ENCODE data around the gene BRSK2.

BRSK2 gene

DNA sequence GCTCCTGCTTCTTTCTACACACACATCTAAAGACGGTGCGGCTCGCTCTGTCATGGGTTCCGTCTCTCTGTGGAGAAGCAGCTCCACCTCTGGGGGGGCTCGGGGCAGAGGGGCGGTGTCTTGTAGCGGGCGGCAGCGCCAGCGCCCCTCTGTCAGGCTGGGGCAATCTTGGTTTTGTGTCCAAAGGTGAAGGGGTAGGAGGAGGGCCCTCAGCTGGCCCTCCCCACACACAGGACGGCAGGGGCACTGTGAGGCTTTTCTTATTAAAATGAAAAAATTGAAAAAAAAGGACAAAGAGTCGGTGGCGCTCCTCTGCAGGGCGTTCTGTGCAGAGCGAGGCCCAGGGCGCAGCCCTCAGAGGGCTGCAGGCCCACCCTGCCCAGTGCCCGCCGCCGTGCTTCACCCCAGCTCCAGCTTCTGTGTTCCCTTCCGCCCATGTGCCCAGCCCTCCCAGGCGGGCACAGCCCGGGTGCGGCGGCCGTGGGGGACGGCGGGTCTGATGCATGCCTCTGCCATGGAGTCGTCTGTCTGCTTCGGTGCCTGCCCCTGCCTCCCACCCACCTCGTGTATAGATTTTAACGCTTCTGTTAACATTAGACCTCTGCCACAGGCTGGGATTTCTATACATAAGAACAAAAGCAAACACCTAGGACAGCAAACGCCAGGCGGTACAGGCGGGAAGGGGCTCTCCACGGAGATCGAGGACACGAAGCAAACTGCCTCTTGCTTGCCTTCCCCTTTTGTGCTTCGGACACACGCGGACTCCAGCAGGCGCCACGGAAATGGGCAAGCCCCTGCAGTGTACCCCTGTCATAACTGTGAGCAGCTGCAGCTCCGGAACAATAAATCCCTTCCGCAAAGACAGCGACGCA, 72.3 kb downstream of the BRSK2 start:
- no peak overlapping the region for H3K4me3 ChIP-seq (ENCODE audit: low read length in 2 of 2)
- no peak overlapping the region for H3K9ac ChIP-seq (ENCODE audit: low read depth in 1 of 2, low read length in 2 of 2)
- no peaks in the 10 kb centered on the region for H3K27me3 ChIP-seq (ENCODE audit: control insufficient read depth in 2 of 2, insufficient read depth in 2 of 2, low read length in 2 of 2)
- H3K27ac ChIP-seq (ENCODE audit: low read depth in 2 of 2, low read length in 2 of 2) = no peak overlapping the region
- H3K9me3 ChIP-seq (ENCODE audit: control insufficient read depth in 2 of 2, low read length in 2 of 2) = no peaks in the 10 kb centered on the region
- H3K36me3 ChIP-seq (ENCODE audit: control insufficient read depth in 2 of 2, insufficient read depth in 2 of 2, low read length in 2 of 2) = peaks cover 3 to 4% of the 10 kb centered on the region in 2 donors
- peaks cover 5 to 6% of the 10 kb centered on the region in 2 donors for H3K4me1 ChIP-seq (ENCODE audit: control insufficient read depth in 2 of 2, insufficient read depth in 2 of 2, low read length in 2 of 2)

GRCh38 chr11:1462698-1462975, 72.9 kb downstream of the BRSK2 start:
- peaks cover 5 to 6% of the 10 kb centered on the region in 2 donors for H3K4me1 ChIP-seq (ENCODE audit: control insufficient read depth in 2 of 2, insufficient read depth in 2 of 2, low read length in 2 of 2)
- H3K27me3 ChIP-seq (ENCODE audit: control insufficient read depth in 2 of 2, insufficient read depth in 2 of 2, low read length in 2 of 2) = no peaks in the 10 kb centered on the region
- H3K9ac ChIP-seq (ENCODE audit: low read depth in 1 of 2, low read length in 2 of 2) = no peak overlapping the region
- no peak overlapping the region for H3K4me3 ChIP-seq (ENCODE audit: low read length in 2 of 2)
- no peaks in the 10 kb centered on the region for H3K9me3 ChIP-seq (ENCODE audit: control insufficient read depth in 2 of 2, low read length in 2 of 2)
- H3K27ac ChIP-seq (ENCODE audit: low read depth in 2 of 2, low read length in 2 of 2) = no peak overlapping the region
- H3K36me3 ChIP-seq (ENCODE audit: control insufficient read depth in 2 of 2, insufficient read depth in 2 of 2, low read length in 2 of 2) = peaks cover 3 to 4% of the 10 kb centered on the region in 2 donors

DNA sequence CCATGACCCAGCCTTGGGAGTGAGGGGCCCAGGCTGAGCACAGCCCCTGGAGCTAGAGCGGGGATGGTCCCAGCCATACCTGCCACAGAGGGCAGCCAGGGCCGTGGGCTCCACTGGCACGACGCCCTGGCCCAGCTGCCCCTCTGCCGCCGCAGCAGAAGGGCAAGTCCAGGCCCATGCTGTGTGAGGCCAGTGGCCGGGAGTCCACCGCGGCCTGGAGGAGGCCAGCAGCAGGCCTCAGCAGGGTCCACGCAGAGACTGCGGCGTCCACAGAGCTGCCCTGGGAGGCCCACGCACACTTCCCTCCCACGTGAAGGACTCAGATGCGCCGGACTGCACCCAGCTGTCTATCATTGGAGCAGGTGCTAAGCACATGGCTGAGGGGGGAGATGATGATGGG, 73.3 kb downstream of the BRSK2 start:
- H3K36me3 ChIP-seq (ENCODE audit: control insufficient read depth in 2 of 2, insufficient read depth in 2 of 2, low read length in 2 of 2) = peaks cover 3 to 4% of the 10 kb centered on the region in 2 donors
- H3K27me3 ChIP-seq (ENCODE audit: control insufficient read depth in 2 of 2, insufficient read depth in 2 of 2, low read length in 2 of 2) = no peaks in the 10 kb centered on the region
- no peaks in the 10 kb centered on the region for H3K9me3 ChIP-seq (ENCODE audit: control insufficient read depth in 2 of 2, low read length in 2 of 2)
- peaks cover 5% of the 10 kb centered on the region in 2 donors for H3K4me1 ChIP-seq (ENCODE audit: control insufficient read depth in 2 of 2, insufficient read depth in 2 of 2, low read length in 2 of 2)
- no peak overlapping the region for H3K27ac ChIP-seq (ENCODE audit: low read depth in 2 of 2, low read length in 2 of 2)
- no peak overlapping the region for H3K4me3 ChIP-seq (ENCODE audit: low read length in 2 of 2)
- no peak overlapping the region for H3K9ac ChIP-seq (ENCODE audit: low read depth in 1 of 2, low read length in 2 of 2)

DNA sequence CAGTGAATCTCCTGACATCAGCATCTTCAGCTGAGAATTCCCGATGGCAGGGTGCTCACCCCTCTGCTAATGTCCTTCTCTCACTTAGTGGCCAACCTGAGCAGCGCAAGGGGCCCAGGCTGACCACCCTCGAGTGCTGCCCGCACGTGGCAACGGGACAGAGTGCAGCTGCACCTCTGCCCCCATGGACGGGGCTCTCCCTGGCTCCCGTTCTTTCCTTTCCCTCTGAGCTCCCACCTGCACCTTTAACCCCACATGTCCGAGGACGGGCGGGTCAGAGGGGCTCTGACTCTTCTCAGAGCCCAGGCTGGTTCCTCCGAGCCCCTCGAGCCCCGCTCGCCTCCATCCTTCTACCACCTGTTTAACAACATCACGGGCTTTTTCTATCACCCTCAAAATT, 77.0 kb downstream of the BRSK2 start:
- Histone ChIP-seq H3K27ac (ENCODE audit: low read depth in 2 of 2, low read length in 2 of 2) (no peak overlapping the region), H3K36me3 (ENCODE audit: control insufficient read depth in 2 of 2, insufficient read depth in 2 of 2, low read length in 2 of 2) (peaks cover 18 to 25% of the 10 kb centered on the region in 2 donors), H3K9ac (ENCODE audit: low read depth in 1 of 2, low read length in 2 of 2) (no peak overlapping the region), H3K9me3 (ENCODE audit: control insufficient read depth in 2 of 2, low read length in 2 of 2) (no peaks in the 10 kb centered on the region), H3K27me3 (ENCODE audit: control insufficient read depth in 2 of 2, insufficient read depth in 2 of 2, low read length in 2 of 2) (no peaks in the 10 kb centered on the region), H3K4me3 (ENCODE audit: low read length in 2 of 2) (no peak overlapping the region), H3K4me1 (ENCODE audit: control insufficient read depth in 2 of 2, insufficient read depth in 2 of 2, low read length in 2 of 2) (no peaks in the 10 kb centered on the region)

DNA sequence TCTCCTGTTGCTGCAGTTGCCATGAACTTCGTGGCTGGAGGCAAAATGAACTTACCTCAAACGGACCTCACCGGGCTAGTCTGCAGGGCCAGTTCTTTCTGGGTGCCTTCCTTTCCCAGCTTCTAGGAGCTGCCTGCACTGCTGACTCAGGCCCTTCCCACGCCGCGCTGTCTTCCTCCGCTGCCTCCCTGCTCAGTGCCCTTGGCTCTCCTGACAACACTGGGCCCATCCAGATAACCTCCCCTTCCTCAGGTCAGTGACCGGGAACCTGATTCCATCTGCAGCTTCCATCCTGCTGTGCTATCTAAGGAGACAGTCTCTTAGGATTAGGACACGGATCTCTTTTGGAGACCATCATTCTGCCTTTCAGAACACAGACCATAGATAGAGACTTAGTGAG, 77.5 kb downstream of the BRSK2 start:
- H3K27ac ChIP-seq (ENCODE audit: low read depth in 2 of 2, low read length in 2 of 2) = no peak overlapping the region

DNA sequence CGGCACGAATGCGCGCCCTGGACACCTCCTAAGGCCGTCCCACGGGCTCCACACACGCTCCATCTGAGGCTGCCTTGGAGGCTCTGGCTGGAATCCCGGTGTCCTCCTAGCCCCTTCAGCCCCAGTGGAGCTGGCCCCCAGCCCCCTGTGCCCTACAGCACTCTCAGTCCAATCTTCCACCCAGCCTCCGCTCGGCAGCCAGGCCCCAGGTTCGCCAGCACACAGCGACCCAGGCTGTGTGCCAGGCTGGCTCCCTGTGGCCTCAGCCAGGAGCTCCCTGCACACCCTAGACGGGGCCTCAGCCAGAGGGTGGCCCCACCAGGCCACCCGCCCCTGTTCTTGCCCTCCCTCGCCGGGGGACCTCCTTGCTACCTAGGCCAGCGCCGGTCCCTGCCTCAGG, 78.3 kb downstream of the BRSK2 start:
- Histone ChIP-seq H3K9me3 (ENCODE audit: control insufficient read depth in 2 of 2, low read length in 2 of 2) (no peaks in the 10 kb centered on the region), H3K27ac (ENCODE audit: low read depth in 2 of 2, low read length in 2 of 2) (no peak overlapping the region), H3K4me1 (ENCODE audit: control insufficient read depth in 2 of 2, insufficient read depth in 2 of 2, low read length in 2 of 2) (no peaks in the 10 kb centered on the region), H3K9ac (ENCODE audit: low read depth in 1 of 2, low read length in 2 of 2) (no peak overlapping the region), H3K27me3 (ENCODE audit: control insufficient read depth in 2 of 2, insufficient read depth in 2 of 2, low read length in 2 of 2) (no peaks in the 10 kb centered on the region), H3K36me3 (ENCODE audit: control insufficient read depth in 2 of 2, insufficient read depth in 2 of 2, low read length in 2 of 2) (peaks cover 18 to 25% of the 10 kb centered on the region in 2 donors), H3K4me3 (ENCODE audit: low read length in 2 of 2) (no peak overlapping the region)

More for the DNA sequence above, 77.5 kb downstream of the BRSK2 start:
- Histone ChIP-seq H3K36me3 (ENCODE audit: control insufficient read depth in 2 of 2, insufficient read depth in 2 of 2, low read length in 2 of 2) (peaks cover 18 to 25% of the 10 kb centered on the region in 2 donors), H3K9ac (ENCODE audit: low read depth in 1 of 2, low read length in 2 of 2) (no peak overlapping the region), H3K9me3 (ENCODE audit: control insufficient read depth in 2 of 2, low read length in 2 of 2) (no peaks in the 10 kb centered on the region), H3K4me3 (ENCODE audit: low read length in 2 of 2) (no peak overlapping the region), H3K27me3 (ENCODE audit: control insufficient read depth in 2 of 2, insufficient read depth in 2 of 2, low read length in 2 of 2) (no peaks in the 10 kb centered on the region), H3K4me1 (ENCODE audit: control insufficient read depth in 2 of 2, insufficient read depth in 2 of 2, low read length in 2 of 2) (no peaks in the 10 kb centered on the region)

- H3K9ac ChIP-seq (ENCODE audit: low read depth in 1 of 2, low read length in 2 of 2) = no peak overlapping the region
- H3K27me3 ChIP-seq (ENCODE audit: control insufficient read depth in 2 of 2, insufficient read depth in 2 of 2, low read length in 2 of 2) = no peaks in the 10 kb centered on the region
- no peaks in the 10 kb centered on the region for H3K9me3 ChIP-seq (ENCODE audit: control insufficient read depth in 2 of 2, low read length in 2 of 2)
- H3K36me3 ChIP-seq (ENCODE audit: control insufficient read depth in 2 of 2, insufficient read depth in 2 of 2, low read length in 2 of 2) = peaks cover 23 to 25% of the 10 kb centered on the region in 2 donors
- H3K27ac ChIP-seq (ENCODE audit: low read depth in 2 of 2, low read length in 2 of 2) = no peak overlapping the region
- H3K4me3 ChIP-seq (ENCODE audit: low read length in 2 of 2) = no peak overlapping the region
- H3K4me1 ChIP-seq (ENCODE audit: control insufficient read depth in 2 of 2, insufficient read depth in 2 of 2, low read length in 2 of 2) = no peaks in the 10 kb centered on the region
Observed at GRCh38 chr11:1468473-1469066, 78.8 kb downstream of the BRSK2 start.

DNA sequence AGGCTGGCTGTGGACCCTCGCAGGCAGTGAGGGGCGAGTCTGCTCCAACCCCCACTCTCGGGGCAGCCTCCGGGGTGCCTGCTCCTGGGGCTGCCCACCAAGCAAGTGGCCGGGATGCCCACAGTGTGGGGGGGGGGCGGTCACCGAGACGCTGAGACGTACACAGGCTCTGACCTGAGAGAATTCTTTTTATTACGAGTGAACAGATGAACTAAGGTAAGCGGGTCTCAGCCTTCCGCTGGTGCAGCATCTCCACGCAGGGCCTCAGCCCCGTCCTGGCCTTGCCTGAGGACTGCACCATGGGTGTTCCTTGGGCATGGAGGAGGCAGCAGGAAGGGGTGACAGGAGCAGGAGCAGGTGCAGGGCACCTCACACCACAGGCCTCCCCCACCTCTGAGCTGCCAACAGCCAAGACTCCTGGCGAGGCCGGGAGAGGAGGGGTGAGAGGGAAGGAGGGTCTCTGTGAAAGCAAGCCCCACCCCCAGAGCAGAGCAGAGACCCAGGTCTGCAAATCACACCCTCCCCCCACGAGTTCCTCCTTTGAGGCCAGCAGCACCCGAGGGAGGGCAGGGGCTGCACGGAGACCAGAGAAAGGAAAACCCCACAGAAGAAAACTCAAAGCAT, 79.7 kb downstream of the BRSK2 start:
- H3K9ac ChIP-seq (ENCODE audit: low read depth in 1 of 2, low read length in 2 of 2) = no peak overlapping the region
- peaks cover 27 to 28% of the 10 kb centered on the region in 2 donors for H3K36me3 ChIP-seq (ENCODE audit: control insufficient read depth in 2 of 2, insufficient read depth in 2 of 2, low read length in 2 of 2)
- no peak overlapping the region for H3K27ac ChIP-seq (ENCODE audit: low read depth in 2 of 2, low read length in 2 of 2)
- H3K27me3 ChIP-seq (ENCODE audit: control insufficient read depth in 2 of 2, insufficient read depth in 2 of 2, low read length in 2 of 2) = no peaks in the 10 kb centered on the region
- H3K9me3 ChIP-seq (ENCODE audit: control insufficient read depth in 2 of 2, low read length in 2 of 2) = no peaks in the 10 kb centered on the region
- H3K4me1 ChIP-seq (ENCODE audit: control insufficient read depth in 2 of 2, insufficient read depth in 2 of 2, low read length in 2 of 2) = no peaks in the 10 kb centered on the region
- H3K4me3 ChIP-seq (ENCODE audit: low read length in 2 of 2) = no peak overlapping the region

DNA sequence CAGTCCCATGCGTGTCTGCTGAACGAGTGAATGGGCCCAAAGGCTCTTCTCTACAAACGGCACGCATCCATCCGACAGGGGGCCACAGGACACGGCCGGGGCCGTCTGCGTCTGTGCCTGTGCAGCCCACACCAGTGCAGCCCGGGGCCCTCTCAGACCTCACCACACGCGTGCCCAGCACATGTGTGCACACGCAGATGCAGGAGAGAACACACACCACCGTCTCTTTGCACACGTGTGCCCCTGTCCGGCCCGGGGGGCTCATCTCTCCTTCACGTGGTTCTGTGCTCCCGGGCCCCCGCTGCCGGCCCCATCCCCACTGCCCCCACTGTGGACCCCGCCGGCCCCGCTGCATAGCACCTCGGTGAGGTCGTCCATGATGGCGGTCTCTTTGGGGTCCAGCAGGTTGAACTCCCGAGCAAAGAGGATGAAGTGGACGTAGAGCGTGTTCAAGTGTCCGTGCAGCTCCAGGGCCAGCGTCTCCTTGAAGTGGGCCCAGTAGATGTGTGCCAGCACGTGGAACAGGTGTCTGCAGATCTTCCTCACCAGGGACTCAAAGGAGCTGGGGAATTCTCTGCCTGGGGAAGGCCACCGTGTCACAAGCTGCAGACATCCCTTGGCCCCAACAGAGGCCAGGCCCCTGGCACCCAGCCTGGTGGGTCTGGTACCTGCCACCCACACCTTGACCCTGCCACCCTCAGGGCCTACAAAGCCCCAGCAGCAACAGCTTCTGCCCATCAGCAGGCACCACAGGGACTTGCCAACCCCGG, 80.4 kb downstream of the BRSK2 start:
- H3K36me3 ChIP-seq (ENCODE audit: control insufficient read depth in 2 of 2, insufficient read depth in 2 of 2, low read length in 2 of 2) = peaks cover 24 to 28% of the 10 kb centered on the region in 2 donors
- H3K27ac ChIP-seq (ENCODE audit: low read depth in 2 of 2, low read length in 2 of 2) = no peak overlapping the region

More for the DNA sequence above, 80.4 kb downstream of the BRSK2 start:
- Histone ChIP-seq H3K9me3 (ENCODE audit: control insufficient read depth in 2 of 2, low read length in 2 of 2) (no peaks in the 10 kb centered on the region), H3K4me1 (ENCODE audit: control insufficient read depth in 2 of 2, insufficient read depth in 2 of 2, low read length in 2 of 2) (no peaks in the 10 kb centered on the region), H3K9ac (ENCODE audit: low read depth in 1 of 2, low read length in 2 of 2) (no peak overlapping the region), H3K4me3 (ENCODE audit: low read length in 2 of 2) (no peak overlapping the region), H3K27me3 (ENCODE audit: control insufficient read depth in 2 of 2, insufficient read depth in 2 of 2, low read length in 2 of 2) (no peaks in the 10 kb centered on the region)
